Esophagus squamous epithelium (tissue), 5 donors: ENCODE measurements around the gene PDE7B. TPM values are rescaled to one million over a fixed set of nuclear protein-coding genes. Genes with fewer than 3 reads are reported as not detected.
A peak's percentile ranks its signal among the peaks of the same experiment; 100 is the strongest.

Experiments used
- DNase-seq: peaks from one replicate; lab custom pipeline; 2025; lab: John Stamatoyannopoulos, UW
- H3K27ac ChIP-seq, 4 donors: fragments of 200-600 bp; sonication (generic); one replicate each; pipeline ENCODE4 v1.5.1; 2016 to 2019; ENCODE audit warnings: mild to moderate bottlenecking in 1 of 4
- H3K27me3 ChIP-seq, 4 donors: fragments of 200-600 bp; sonication (generic); 1 replicate in 3 of 4; 2 replicates in 1 of 4; pipeline versions ENCODE4 v1.5.1 to v1.6.0; 2017 to 2021; ENCODE audit warnings: antibody characterized with exemption in 1 of 4
- H3K36me3 ChIP-seq, 3 donors: fragments of 200-600 bp; sonication (generic); one replicate each; pipeline ENCODE4 v1.5.1; 2016 to 2019
- H3K4me1 ChIP-seq, 3 donors: fragments of 200-600 bp; sonication (generic); one replicate each; pipeline ENCODE4 v1.5.1; 2017 to 2019
- H3K4me3 ChIP-seq, 4 donors: fragments of 200-600 bp; sonication (generic); 1 replicate in 3 of 4; 2 replicates in 1 of 4; pipeline ENCODE4 v1.5.1; 2016 to 2019; ENCODE audit warnings: mild to moderate bottlenecking in 2 of 4, moderate library complexity in 1 of 4
- H3K9me3 ChIP-seq, 3 donors: fragments of 200-600 bp; sonication (generic); one replicate each; pipeline ENCODE4 v1.5.1; 2016 to 2019
- CTCF ChIP-seq, 6 experiments: fragments of 450-650 bp in 4 of 6; fragments of 200-600 bp in 2 of 6; sonication (generic) in 2 of 6; IDR thresholded peaks; one replicate each; pipeline ENCODE4 v1.5.1; 2016 to 2019; ENCODE audit warnings: antibody characterized with exemption in 6 of 6, mild to moderate bottlenecking in 4 of 6, moderate library complexity in 4 of 6
- POLR2A ChIP-seq, 4 donors: fragments of 450-650 bp; IDR thresholded peaks; one replicate each; pipeline ENCODE4 v1.6.1; 2017; ENCODE audit warnings: antibody characterized with exemption in 4 of 4, mild to moderate bottlenecking in 4 of 4, moderate library complexity in 3 of 4
- WGBS, 2 donors: methylation state at CpG; one replicate each; pipeline ENCODE4 v1.1.5; 2018; 5-methylcytosine and 5-hydroxymethylcytosine counted together
- intact Hi-C: fragments of 100-400 bp; cut with DNase I; formaldehyde crosslinking; loops from one replicate; pipeline ENCODE4 v1.15.0; 2022
- total RNA-seq, 4 donors: library from RNA; depleted of rRNA; stranded (reverse); fragments of >200 nt; gene quantifications; one replicate each; pipeline ENCODE4 v1.1.0, GENCODE V29; 2016
- donor health status: DM: yes; HTN: yes; CAD: no.

PDE7B gene
- total RNA-seq, 4 donors from 2014 or later: 0.08 to 6.1 (median 0.47) TPM

GRCh38 chr6:135902756-135903331, 51.3 kb downstream of the PDE7B start:
- Histone ChIP-seq H3K27ac (peak overlapping the region in 3 of 4 donors; percentile 51 to 70 (median 67)), H3K27me3 (no peaks in the 10 kb centered on the region), H3K4me3 (no peak overlapping the region), H3K4me1 (peaks cover 0 to 18% (median 3%) of the 10 kb centered on the region in 3 donors), H3K36me3 (no peaks in the 10 kb centered on the region), H3K9me3 (no peaks in the 10 kb centered on the region)
- DNase-seq: no peak
- TF ChIP-seq POLR2A (IDR thresholded peaks at IDR 0.05) (no peak), CTCF (IDR thresholded peaks at IDR 0.05) (no peak)
- intact Hi-C loops: no loop called here
- WGBS, 2 donors: 59 to 73% methylated on average over 2 of the region's 2 CpGs

GRCh38 chr6:135904666-135905065, 53.2 kb downstream of the PDE7B start:
- no peaks in the 10 kb centered on the region for H3K36me3 ChIP-seq

GRCh38 chr6:135905604-135906300, 54.3 kb downstream of the PDE7B start:
- Histone ChIP-seq H3K27ac (no peak overlapping the region), H3K4me3 (no peak overlapping the region), H3K4me1 (peaks cover 0 to 18% (median 3%) of the 10 kb centered on the region in 3 donors), H3K27me3 (no peaks in the 10 kb centered on the region), H3K36me3 (no peaks in the 10 kb centered on the region), H3K9me3 (no peaks in the 10 kb centered on the region)
- 87 to 93% methylated on average over 18 of the region's 18 CpGs for WGBS, 2 donors
- DNase-seq: no peak
- TF ChIP-seq POLR2A (IDR thresholded peaks at IDR 0.05) (no peak), CTCF (IDR thresholded peaks at IDR 0.05) (no peak)
- intact Hi-C loops: no loop called here

More at GRCh38 chr6:135904666-135905065, 53.2 kb downstream of the PDE7B start:
- DNase-seq: no peak
- intact Hi-C loops: no loop called here
- Histone ChIP-seq H3K4me1 (peaks cover 0 to 18% (median 3%) of the 10 kb centered on the region in 3 donors), H3K27me3 (no peaks in the 10 kb centered on the region), H3K4me3 (no peak overlapping the region), H3K27ac (no peak overlapping the region), H3K9me3 (no peaks in the 10 kb centered on the region)
- WGBS, 2 donors: 79 to 81% methylated on average over 2 of the region's 2 CpGs
- no peak for TF ChIP-seq CTCF (IDR thresholded peaks at IDR 0.05)
- no peak for TF ChIP-seq POLR2A (IDR thresholded peaks at IDR 0.05)

GRCh38 chr6:135906542-135906941, 55.0 kb downstream of the PDE7B start:
- Histone ChIP-seq H3K27ac (no peak overlapping the region), H3K4me1 (peaks cover 0 to 16% (median 3%) of the 10 kb centered on the region in 3 donors), H3K9me3 (no peaks in the 10 kb centered on the region), H3K36me3 (no peaks in the 10 kb centered on the region), H3K27me3 (no peaks in the 10 kb centered on the region), H3K4me3 (no peak overlapping the region)
- no peak for DNase-seq
- intact Hi-C loops: no loop called here
- TF ChIP-seq CTCF (IDR thresholded peaks at IDR 0.05) (no peak), POLR2A (IDR thresholded peaks at IDR 0.05) (no peak)
- WGBS, 2 donors: 48 to 52% methylated on average over 3 of the region's 3 CpGs

- peaks cover 0 to 11% (median 3%) of the 10 kb centered on the region in 3 donors for H3K4me1 ChIP-seq
- no peaks in the 10 kb centered on the region for H3K27me3 ChIP-seq
- H3K9me3 ChIP-seq: no peaks in the 10 kb centered on the region
- intact Hi-C loops: no loop called here
- H3K36me3 ChIP-seq: no peaks in the 10 kb centered on the region
- 43 to 54% methylated on average over 2 of the region's 2 CpGs for WGBS, 2 donors
- no peak overlapping the region for H3K4me3 ChIP-seq
- H3K27ac ChIP-seq: no peak overlapping the region
- no peak for TF ChIP-seq POLR2A (IDR thresholded peaks at IDR 0.05)
- no peak for TF ChIP-seq CTCF (IDR thresholded peaks at IDR 0.05)
- no peak for DNase-seq
Observed at GRCh38 chr6:135906972-135907465, 55.5 kb downstream of the PDE7B start.
